Activated T-helper 17 cell treated with anti-CD3 and anti-CD28 coated beads, Interleukin-2, amount 50 U/mL, for 72 hours (primary cell): Measurements from ENCODE around the gene MFSD8. TPM values are rescaled to one million over a fixed set of nuclear protein-coding genes. Genes with fewer than 3 reads are reported as not detected.
"Not testable (repeated sequence)": the region's sequence is repeated elsewhere in the genome, so short reads cannot be mapped to it uniquely, and the experiment has no call there.

ENCODE experiments used
- ATAC-seq: fragments of 150-1000 bp; cut with Tn5 transposase; replicated peaks from 2 replicates; pipeline ENCODE4 v1.10.0; 2021; ENCODE audit warnings: mild to moderate bottlenecking, moderate library complexity
- H3K27ac Mint-ChIP-seq: one replicate; pipeline ENCODE4 v1.8.0; 2022; ENCODE audit warnings: mixed read lengths
- H3K27me3 Mint-ChIP-seq: one replicate; pipeline ENCODE4 v1.8.0; 2022; ENCODE audit warnings: mixed read lengths
- H3K36me3 Mint-ChIP-seq: one replicate; pipeline ENCODE4 v1.8.0; 2022; ENCODE audit warnings: low read depth, mild to moderate bottlenecking, mixed read lengths
- H3K4me1 Mint-ChIP-seq: one replicate; pipeline ENCODE4 v1.8.0; 2022; ENCODE audit warnings: mixed read lengths
- H3K4me3 Mint-ChIP-seq: one replicate; pipeline ENCODE4 v1.8.0; 2022; ENCODE audit warnings: mild to moderate bottlenecking, mixed read lengths
- H3K9me3 Mint-ChIP-seq: one replicate; pipeline ENCODE4 v1.8.0; 2022; ENCODE audit warnings: mixed read lengths
- total RNA-seq, 2 donors: library from RNA; stranded (reverse); gene quantifications; one replicate each; pipeline ENCODE4 v1.2.3, GENCODE V29; 2022

The MFSD8 gene
- 10 to 100 TPM; 19.4 to 22.9 TPM for total RNA-seq

- H3K4me3 Mint-ChIP-seq, result peak within 1 kb of the TSS; percentile 97
- peak; percentile 97 for ATAC-seq
- peak within 1 kb of the TSS; percentile 90 for H3K27ac Mint-ChIP-seq
- H3K36me3 Mint-ChIP-seq, result peaks cover 50% of the 10 kb centered on the region
- H3K4me1 Mint-ChIP-seq, result peaks cover 22% of the 10 kb centered on the region
- H3K9me3 Mint-ChIP-seq, result no peaks in the 10 kb centered on the region
- H3K27me3 Mint-ChIP-seq, result no peaks in the 10 kb centered on the region
Measured at GRCh38 chr4:127965062-127965802, at the start of gene MFSD8, which contains the start of gene ABHD18. Gene MFSD8 (minus strand): TSS chr4:127965173. CDS start chr4:127965133, 40 bp downstream. Gene ABHD18 (plus strand): TSS chr4:127965406. CDS start chr4:127982956, 17,550 bp downstream.

GRCh38 chr4:128009428-128009827 is 44.5 kb upstream of the MFSD8 start:
- ATAC-seq, result no peak
- Mint-ChIP-seq H3K27ac (no peak overlapping the region), H3K36me3 (peaks cover 62% of the 10 kb centered on the region), H3K4me1 (no peaks in the 10 kb centered on the region), H3K4me3 (no peak overlapping the region), H3K9me3 (no peaks in the 10 kb centered on the region), H3K27me3 (no peaks in the 10 kb centered on the region)

GRCh38 chr4:128006592-128006991 is 41.6 kb upstream of the MFSD8 start:
- Mint-ChIP-seq H3K9me3 (no peaks in the 10 kb centered on the region), H3K36me3 (peaks cover 51% of the 10 kb centered on the region), H3K27me3 (no peaks in the 10 kb centered on the region), H3K4me3 (no peak overlapping the region), H3K4me1 (no peaks in the 10 kb centered on the region), H3K27ac (no peak overlapping the region)
- no peak for ATAC-seq

GRCh38 chr4:127997534-127998388 is 32.8 kb upstream of the MFSD8 start:
- peaks cover 6% of the 10 kb centered on the region for H3K4me1 Mint-ChIP-seq
- H3K4me3 Mint-ChIP-seq, result peak overlapping the region; percentile 4
- H3K9me3 Mint-ChIP-seq, result no peaks in the 10 kb centered on the region
- no peaks in the 10 kb centered on the region for H3K27me3 Mint-ChIP-seq
- peaks cover 68% of the 10 kb centered on the region for H3K36me3 Mint-ChIP-seq
- H3K27ac Mint-ChIP-seq, result peak overlapping the region; percentile 73
- ATAC-seq, result peak; percentile 100

GRCh38 chr4:127996521-127996920 is 31.5 kb upstream of the MFSD8 start:
- ATAC-seq, H3K4me3 Mint-ChIP-seq, H3K9me3 Mint-ChIP-seq, H3K27me3 Mint-ChIP-seq, H3K4me1 Mint-ChIP-seq: not testable (repeated sequence)
- peaks cover 65% of the 10 kb centered on the region for H3K36me3 Mint-ChIP-seq
- H3K27ac Mint-ChIP-seq, result peak overlapping the region; percentile 73

- no peaks in the 10 kb centered on the region for H3K27me3 Mint-ChIP-seq
- no peak overlapping the region for H3K27ac Mint-ChIP-seq
- no peaks in the 10 kb centered on the region for H3K9me3 Mint-ChIP-seq
- no peak overlapping the region for H3K4me3 Mint-ChIP-seq
- H3K36me3 Mint-ChIP-seq, result peaks cover 57% of the 10 kb centered on the region
- H3K4me1 Mint-ChIP-seq, result peaks cover 2% of the 10 kb centered on the region
- no peak for ATAC-seq
Measured at GRCh38 chr4:127995776-127996175, 30.8 kb upstream of the MFSD8 start.

GRCh38 chr4:127993151-127993550 is 28.2 kb upstream of the MFSD8 start:
- H3K27me3 Mint-ChIP-seq, result no peaks in the 10 kb centered on the region
- no peak overlapping the region for H3K4me3 Mint-ChIP-seq
- no peak for ATAC-seq
- no peak overlapping the region for H3K27ac Mint-ChIP-seq
- no peaks in the 10 kb centered on the region for H3K4me1 Mint-ChIP-seq
- peaks cover 56% of the 10 kb centered on the region for H3K36me3 Mint-ChIP-seq
- no peaks in the 10 kb centered on the region for H3K9me3 Mint-ChIP-seq

GRCh38 chr4:127988638-127989037 is 23.7 kb upstream of the MFSD8 start:
- ATAC-seq, result no peak
- Mint-ChIP-seq H3K4me3 (no peak overlapping the region), H3K9me3 (no peaks in the 10 kb centered on the region), H3K36me3 (peaks cover 74% of the 10 kb centered on the region), H3K4me1 (peaks cover 4% of the 10 kb centered on the region), H3K27ac (no peak overlapping the region), H3K27me3 (no peaks in the 10 kb centered on the region)

- no peak overlapping the region for H3K4me3 Mint-ChIP-seq
- H3K27me3 Mint-ChIP-seq, result no peaks in the 10 kb centered on the region
- ATAC-seq, result no peak
- H3K4me1 Mint-ChIP-seq, result peaks cover 4% of the 10 kb centered on the region
- H3K36me3 Mint-ChIP-seq, result peaks cover 78% of the 10 kb centered on the region
- no peak overlapping the region for H3K27ac Mint-ChIP-seq
- no peaks in the 10 kb centered on the region for H3K9me3 Mint-ChIP-seq
Measured at GRCh38 chr4:127985989-127986388, 21.0 kb upstream of the MFSD8 start.

GRCh38 chr4:127982445-127982844 is 17.5 kb upstream of the MFSD8 start:
- ATAC-seq, result no peak
- Mint-ChIP-seq H3K9me3 (no peaks in the 10 kb centered on the region), H3K36me3 (peaks cover 56% of the 10 kb centered on the region), H3K27me3 (no peaks in the 10 kb centered on the region), H3K4me3 (no peak overlapping the region), H3K27ac (no peak overlapping the region), H3K4me1 (peaks cover 9% of the 10 kb centered on the region)

- Mint-ChIP-seq H3K4me3 (no peak overlapping the region), H3K27ac (no peak overlapping the region), H3K36me3 (peaks cover 38% of the 10 kb centered on the region), H3K9me3 (no peaks in the 10 kb centered on the region), H3K4me1 (peaks cover 10% of the 10 kb centered on the region), H3K27me3 (no peaks in the 10 kb centered on the region)
- ATAC-seq, result no peak
Measured at GRCh38 chr4:127978930-127979329, 14.0 kb upstream of the MFSD8 start.

- peaks cover 8% of the 10 kb centered on the region for H3K4me1 Mint-ChIP-seq
- no peaks in the 10 kb centered on the region for H3K27me3 Mint-ChIP-seq
- H3K9me3 Mint-ChIP-seq, result no peaks in the 10 kb centered on the region
- peak overlapping the region; percentile 67 for H3K27ac Mint-ChIP-seq
- H3K36me3 Mint-ChIP-seq, result peaks cover 42% of the 10 kb centered on the region
- H3K4me3 Mint-ChIP-seq, result no peak overlapping the region
- ATAC-seq, result no peak
Measured at GRCh38 chr4:127975121-127975770, 10.3 kb upstream of the MFSD8 start.

- ATAC-seq, H3K4me3 Mint-ChIP-seq, H3K9me3 Mint-ChIP-seq, H3K27me3 Mint-ChIP-seq, H3K27ac Mint-ChIP-seq: not testable (repeated sequence)
- H3K36me3 Mint-ChIP-seq, result peaks cover 54% of the 10 kb centered on the region
- H3K4me1 Mint-ChIP-seq, result peaks cover 16% of the 10 kb centered on the region
Measured at GRCh38 chr4:127970925-127971324, 6.0 kb upstream of the MFSD8 start.

- Mint-ChIP-seq H3K4me3 (no peak overlapping the region), H3K9me3 (no peaks in the 10 kb centered on the region), H3K36me3 (peaks cover 51% of the 10 kb centered on the region), H3K27me3 (no peaks in the 10 kb centered on the region), H3K4me1 (peaks cover 10% of the 10 kb centered on the region), H3K27ac (no peak overlapping the region)
- no peak for ATAC-seq
Measured at GRCh38 chr4:127968586-127968985, 3.6 kb upstream of the MFSD8 start.
